GM21825 (cell line): ENCODE results near the gene MED15.
"Not testable (repeated sequence)": the region's sequence is repeated elsewhere in the genome, so short reads cannot be mapped to it uniquely, and the experiment has no call there.

ENCODE experiments used
- ATAC-seq: cut with Tn5 transposase; IDR thresholded peaks from one replicate; pipeline ENCODE4 v1.9.1; 2021; ENCODE audit warnings: mild to moderate bottlenecking, moderate library complexity; ENCODE audit not compliant: unreplicated experiment

The MED15 gene

DNA sequence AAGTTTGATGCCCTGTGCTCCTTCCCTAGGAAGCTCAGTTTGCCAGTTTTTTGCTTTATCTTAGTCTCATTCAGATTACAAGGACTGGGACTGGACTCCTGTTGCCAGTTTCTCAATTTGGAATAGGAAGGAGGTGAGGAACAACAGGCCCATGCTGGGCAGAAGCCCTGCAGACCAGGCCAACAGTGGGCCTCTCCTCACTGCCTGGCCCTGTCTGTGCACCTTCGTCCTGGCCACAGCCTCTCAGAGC is 23.7 kb downstream of the MED15 start:
- ATAC-seq, result no peak

DNA sequence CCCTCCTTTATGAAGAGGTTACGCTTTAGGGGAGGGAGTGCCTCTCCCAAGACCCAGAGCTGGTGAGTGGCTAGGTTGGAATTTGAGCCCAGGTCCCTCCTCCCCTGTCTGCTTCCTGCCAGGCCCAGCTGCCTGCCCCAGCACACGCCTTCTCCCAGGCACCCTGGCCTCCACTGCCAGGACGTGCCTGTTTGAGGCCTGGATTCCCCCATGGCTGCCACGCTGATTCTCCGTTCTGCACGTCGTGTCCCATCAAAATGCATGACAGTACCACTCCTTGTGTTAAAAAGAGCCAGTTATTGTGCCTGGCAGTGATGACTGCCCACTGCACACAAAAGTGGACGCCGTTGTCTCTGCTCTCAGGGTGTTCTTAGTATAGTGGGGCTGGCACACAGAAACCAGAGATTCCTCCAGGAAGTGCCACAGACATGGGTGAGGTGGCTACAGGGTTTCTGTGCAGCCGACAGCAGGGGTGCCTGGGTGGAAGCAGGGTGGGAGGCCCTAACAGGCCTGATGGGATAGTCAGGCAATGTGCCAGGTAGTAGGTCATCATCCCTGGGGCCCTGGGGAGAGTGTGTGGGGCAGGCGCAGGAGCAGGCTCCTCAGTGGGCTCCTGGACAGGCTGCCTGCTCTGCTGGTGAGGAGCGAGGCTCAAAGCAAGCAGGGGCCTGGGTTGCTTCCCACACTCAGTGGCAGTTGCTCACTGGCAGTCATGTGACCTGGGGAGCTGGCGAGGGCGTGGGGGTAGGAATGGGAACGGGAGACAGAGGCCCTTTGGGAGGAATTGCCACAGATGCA is 24.2 kb downstream of the MED15 start:
- ATAC-seq, result no peak

GRCh38 chr22:20532256-20532993 is 25.0 kb downstream of the MED15 start:
- no peak for ATAC-seq

DNA sequence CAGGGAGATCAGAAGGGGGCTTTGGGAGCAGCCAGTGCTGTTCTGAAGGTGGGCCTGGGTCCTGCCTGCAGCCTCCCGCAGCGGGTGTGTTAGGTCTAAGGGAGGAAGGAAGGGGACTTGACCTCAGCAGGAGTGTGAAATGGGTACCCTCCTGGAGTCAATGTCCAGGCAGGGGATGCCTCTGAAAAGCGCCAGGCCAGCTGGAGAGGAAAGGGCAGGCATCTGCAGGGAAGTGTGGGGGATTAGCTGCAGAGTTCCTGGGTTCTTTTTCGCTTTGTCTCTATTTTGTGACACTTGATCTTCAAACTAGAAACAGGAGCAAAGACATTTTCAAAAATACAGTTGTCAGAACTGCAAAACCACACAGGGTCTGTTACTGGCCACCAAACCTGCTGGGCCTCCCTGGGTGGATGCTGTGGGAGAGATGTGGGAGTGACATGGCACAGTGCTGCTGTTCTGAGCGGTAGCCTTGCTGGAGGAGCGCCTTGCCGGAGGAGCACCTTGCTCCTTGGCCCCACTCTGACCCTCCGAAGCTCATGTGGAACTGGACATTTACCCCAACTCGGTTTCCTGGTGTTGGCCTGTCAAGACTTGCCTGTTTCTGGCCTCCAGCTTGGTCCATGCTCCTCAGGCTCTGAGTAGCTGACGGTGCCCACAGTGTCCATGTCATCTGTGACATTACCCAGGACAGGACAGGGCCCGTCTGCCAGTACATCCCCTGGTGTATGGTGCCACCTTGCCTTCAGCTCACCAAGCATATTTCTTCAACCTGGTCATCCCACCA is 25.9 kb downstream of the MED15 start:
- ATAC-seq, result no peak

GRCh38 chr22:20533879-20534265 is 26.5 kb downstream of the MED15 start:
- ATAC-seq, result no peak

- ATAC-seq, result no peak
Observed at GRCh38 chr22:20536590-20537324, 29.3 kb downstream of the MED15 start.

- ATAC-seq, result no peak
Observed at GRCh38 chr22:20537325-20537756, 29.9 kb downstream of the MED15 start.

GRCh38 chr22:20537983-20538382 is 30.6 kb downstream of the MED15 start:
- ATAC-seq, result no peak

DNA sequence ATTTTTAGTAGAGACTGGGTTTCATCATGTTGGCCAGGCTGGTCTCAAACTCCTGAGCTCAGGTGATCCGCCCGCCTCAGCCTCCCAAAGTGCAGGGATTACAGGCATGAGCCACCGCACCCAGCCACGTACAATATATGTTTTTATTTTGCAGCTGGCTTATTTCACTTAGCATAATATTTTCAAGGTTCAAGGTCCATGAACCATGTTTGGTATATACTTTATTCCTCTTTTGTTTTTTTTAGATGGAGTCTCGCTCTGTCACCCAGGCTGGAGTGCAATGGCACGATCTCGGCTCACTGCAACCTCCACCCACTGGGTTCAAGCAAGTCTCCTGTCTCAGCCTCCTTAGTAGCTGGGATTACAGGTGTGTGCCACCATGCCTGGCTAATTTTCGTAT is 31.5 kb downstream of the MED15 start:
- not testable (repeated sequence) for ATAC-seq

GRCh38 chr22:20542055-20542454 is 34.6 kb downstream of the MED15 start:
- no peak for ATAC-seq

DNA sequence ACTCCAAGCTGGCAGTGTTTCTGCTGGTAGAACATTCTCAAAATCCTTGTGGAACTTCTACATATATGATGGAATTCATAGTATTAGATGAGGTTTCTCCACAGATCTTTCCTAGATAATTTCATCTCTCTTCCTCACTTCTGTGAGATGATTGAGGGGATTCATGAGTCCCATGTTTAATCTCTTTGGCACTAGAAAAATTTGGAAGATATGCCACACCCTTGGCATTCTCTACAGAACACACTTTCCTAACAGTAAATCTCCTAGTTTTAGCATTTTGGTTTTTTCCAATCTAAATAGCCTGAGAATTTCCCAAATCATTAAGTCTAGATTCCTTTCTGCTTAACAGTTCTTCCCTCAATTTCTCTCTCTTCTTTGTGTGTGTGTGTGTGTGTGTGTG is 35.3 kb downstream of the MED15 start:
- ATAC-seq, result no peak

GRCh38 chr22:20545318-20545634 is 37.9 kb downstream of the MED15 start:
- not testable (repeated sequence) for ATAC-seq

DNA sequence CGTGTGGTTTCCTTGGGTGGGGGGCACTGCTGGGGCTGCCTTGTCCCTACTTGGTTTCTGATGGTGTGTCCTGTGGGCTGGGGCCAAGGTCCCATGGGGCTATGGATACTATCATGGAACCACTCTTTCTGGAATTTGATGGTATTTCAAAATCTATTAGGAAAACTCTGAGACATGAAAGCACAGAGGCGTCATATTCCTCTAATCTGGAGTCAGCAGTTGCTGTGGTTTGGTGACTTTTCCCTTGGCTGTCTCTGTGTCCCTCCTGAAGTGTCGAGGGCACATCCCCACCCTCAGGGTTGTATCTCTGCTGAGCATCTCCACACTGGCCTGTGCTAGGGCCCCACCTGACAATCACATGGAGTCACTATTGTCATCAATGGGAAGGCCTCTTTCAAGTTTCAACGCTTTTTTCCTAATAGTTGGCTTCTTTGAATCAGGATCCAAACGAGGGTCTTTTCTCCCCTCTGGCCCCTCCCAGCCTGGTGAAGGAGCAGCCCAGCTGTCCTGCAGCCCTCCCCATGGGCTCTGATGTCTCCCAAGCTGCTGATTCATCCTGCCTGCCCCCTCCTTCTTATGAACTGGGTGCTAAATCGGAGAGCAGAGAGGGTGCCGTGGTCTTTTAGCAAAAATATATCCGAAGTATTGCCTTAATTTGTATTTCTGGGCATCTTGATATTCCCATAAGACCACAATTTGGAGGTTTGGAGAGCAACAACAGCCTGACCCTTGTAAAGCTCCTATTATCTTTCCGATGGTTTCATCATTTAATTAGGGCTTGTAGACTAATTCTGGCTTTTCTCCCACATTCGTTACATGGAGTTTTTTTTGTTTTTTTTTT is 38.5 kb downstream of the MED15 start:
- no peak for ATAC-seq

DNA sequence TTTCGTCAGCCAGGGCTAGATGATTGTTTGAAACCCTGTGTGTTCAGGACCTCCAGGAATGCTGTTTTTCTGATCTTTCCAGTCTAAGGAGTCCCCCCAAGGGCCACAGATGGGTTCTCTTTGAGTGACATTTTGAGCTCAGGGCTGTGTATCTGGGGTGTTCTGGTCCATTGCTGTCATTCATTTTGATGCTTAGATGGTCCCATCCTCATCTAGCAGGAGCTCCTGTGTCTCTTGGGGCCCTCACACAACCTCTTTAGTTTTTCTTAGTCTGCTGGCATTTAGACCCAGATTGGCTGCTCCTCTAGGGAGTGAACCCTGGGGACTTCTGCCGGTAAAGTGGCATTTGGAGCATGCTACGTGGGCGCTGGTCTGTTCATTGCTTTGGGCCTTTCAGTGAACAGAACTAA is 39.1 kb downstream of the MED15 start:
- ATAC-seq, result no peak

DNA sequence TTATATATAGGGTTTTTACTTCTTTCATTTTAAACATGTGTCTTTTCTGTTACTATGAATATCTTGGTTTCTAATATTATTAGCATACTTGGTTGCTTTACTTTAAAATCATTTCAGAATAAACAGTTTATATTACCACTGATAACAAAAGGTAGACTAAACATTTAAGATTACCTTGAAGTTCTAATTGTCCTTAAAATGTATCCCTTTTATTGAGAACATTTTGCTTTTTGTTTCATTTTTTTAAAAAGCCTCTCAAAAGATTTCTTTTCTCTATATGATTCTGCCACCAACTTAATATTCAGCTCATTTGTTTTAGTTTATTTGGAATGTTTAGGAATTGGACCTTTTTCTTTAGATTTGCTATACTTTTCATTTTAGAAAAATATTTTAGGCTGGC is 39.6 kb downstream of the MED15 start:
- no peak for ATAC-seq

DNA sequence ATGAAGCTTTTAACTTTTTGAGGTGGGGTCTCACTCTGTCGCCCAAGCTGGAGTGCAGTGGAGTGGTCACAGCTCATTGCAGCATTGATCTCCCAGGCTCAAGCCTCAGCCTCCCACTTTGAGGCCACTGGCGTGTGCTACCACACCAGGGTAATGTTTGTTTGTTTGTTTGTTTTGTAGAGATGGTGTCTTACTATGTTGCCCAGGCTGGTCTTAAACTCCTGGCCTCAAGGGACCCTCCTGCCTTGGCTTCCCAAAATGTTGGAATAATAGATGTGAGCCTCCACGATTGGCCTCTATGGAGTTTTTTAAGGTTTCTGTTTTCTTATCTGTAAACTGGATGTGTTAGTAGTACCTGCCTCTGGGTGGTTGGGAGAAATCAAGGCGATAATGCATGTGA is 41.4 kb downstream of the MED15 start:
- ATAC-seq, result no peak

DNA sequence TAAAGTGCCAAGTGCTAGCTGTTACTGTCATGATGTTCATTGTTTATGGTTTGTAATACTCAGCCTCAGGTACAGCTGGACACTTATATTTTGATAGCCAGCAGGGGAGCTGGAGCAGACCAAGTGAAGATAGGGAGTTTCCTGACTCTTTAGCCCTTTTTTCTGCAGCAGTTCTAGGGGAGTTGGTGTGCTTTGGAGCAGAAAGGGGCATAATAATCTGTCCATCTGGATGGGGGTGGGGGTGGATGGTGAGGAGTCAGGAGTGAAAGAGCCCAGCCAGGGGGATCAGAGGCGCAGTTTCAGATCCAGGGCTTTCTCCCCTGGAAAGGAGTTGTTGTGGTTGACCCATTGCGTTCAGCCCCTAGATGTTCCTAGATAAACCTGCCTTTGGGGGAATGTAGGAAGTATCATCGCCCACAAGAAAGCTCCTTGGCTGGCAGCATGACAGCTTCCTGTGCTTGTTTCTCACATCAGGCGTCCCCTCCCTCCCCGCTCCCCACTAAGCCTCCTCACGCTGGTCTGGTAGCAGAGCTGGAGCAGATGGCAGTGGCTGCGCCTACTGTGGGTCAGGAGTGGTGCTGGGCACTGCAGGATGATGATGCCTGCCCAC is 41.9 kb downstream of the MED15 start:
- ATAC-seq, result no peak

DNA sequence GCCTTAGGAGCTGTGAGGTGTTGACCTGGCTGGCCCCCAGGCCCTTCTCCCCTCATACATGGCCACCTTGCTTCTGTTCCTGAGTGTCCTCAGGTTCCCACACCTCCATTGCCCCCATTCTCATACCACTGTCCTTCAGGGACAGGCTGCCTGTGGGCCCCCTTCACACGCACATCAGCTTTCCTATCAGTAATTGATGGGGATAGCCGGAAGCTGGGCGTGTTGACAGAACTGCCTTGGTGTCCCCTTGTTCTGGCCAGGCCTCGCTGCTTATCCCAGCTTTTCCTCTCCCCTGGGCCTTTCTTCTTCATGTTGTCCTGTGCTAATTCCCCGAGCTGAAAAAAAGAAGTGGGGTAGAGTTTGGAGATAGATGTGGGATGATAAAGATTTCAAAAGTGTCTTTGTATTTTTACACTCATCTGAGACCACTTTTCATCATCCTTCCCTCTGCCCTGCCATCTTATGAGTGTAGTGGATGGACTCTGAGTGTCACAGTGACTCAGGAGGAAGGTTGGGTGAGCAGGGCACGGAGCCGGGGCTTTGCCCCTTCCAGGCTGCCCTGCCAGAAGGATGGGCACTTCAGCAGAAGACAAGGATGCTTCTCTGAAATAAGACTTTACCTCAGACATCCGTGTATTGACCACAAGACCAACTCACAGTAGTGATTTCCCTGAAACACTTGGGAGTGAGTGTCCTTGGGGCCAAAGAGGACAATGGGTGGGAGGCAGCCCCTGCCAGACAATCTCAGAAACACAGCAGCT is 42.8 kb downstream of the MED15 start:
- no peak for ATAC-seq
